Ovary (tissue), 1 donor: ENCODE results near the gene ATXN10.

Source experiments
- EP300 ChIP-seq: sonication (generic); formaldehyde crosslinking; IDR thresholded peaks from one replicate; pipeline ENCODE4 v1.6.1; 2017; ENCODE audit warnings: antibody characterized with exemption
- POLR2A ChIP-seq: fragments of 450-650 bp; IDR thresholded peaks from one replicate; pipeline ENCODE4 v1.6.1; 2017; ENCODE audit warnings: antibody characterized with exemption, mild to moderate bottlenecking, moderate library complexity

DNA sequence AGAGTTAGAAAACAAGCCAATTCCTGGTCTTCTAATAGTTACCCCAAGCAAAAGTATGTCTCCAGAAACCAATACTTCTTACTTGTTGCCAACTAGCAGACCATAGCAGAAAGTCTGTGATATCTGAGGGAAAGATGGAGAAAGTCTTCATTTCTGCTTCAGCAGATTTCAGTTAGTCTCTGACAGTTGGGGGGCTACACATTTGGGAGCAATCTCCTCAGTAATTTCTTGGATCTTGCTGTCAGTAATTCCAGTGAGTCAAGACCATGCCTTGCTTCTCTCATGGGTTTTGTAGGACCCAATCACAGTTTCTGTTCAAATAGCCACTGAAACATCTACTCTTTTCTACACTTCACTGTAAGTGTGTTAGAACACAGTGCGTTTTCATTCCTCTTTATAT is 118.8 kb downstream of the ATXN10 start:
- TF ChIP-seq POLR2A (no peak), EP300 (no peak)
